Stimulated activated CD4-positive, alpha-beta T cell treated with anti-CD3 and anti-CD28 coated beads, Interleukin-1b, Interleukin-23, amount 100 ng/mL, for 24 hours (primary cell): Measurements from ENCODE around the gene KIR3DL2.
"Not testable (repeated sequence)": the region's sequence is repeated elsewhere in the genome, so short reads cannot be mapped to it uniquely, and the experiment has no call there.

Experiments used
- DNase-seq, 4 experiments: peaks; one replicate each; pipeline ENCODE4 v3.0.0-alpha.2; 2020; ENCODE audit warnings: low read depth in 4 of 4, low spot score in 1 of 4

The KIR3DL2 gene

GRCh38 chr19:54863459-54863858, 13.2 kb downstream of the KIR3DL2 start:
- not testable (repeated sequence) for DNase-seq

- no peak for DNase-seq
Measured at GRCh38 chr19:54871696-54872095, 21.5 kb downstream of the KIR3DL2 start.

GRCh38 chr19:54873990-54874389, 23.7 kb downstream of the KIR3DL2 start, which contains the start of gene FCAR:
TSS of gene FCAR (plus strand) at chr19:54874235. CDS start at chr19:54874290, 55 bp downstream.
- DNase-seq: no peak

- no peak for DNase-seq
Measured at GRCh38 chr19:54875506-54875905, 25.3 kb downstream of the KIR3DL2 start.

GRCh38 chr19:54877471-54877870, 27.2 kb downstream of the KIR3DL2 start:
- no peak for DNase-seq

GRCh38 chr19:54881884-54882283, 31.6 kb downstream of the KIR3DL2 start:
- DNase-seq: no peak

GRCh38 chr19:54882758-54883157, 32.5 kb downstream of the KIR3DL2 start:
- no peak for DNase-seq

- DNase-seq: no peak
Measured at GRCh38 chr19:54883228-54883627, 33.0 kb downstream of the KIR3DL2 start.

- DNase-seq: no peak
Measured at GRCh38 chr19:54888239-54888638, 38.0 kb downstream of the KIR3DL2 start.

- DNase-seq: no peak
Measured at GRCh38 chr19:54889566-54889965, 39.3 kb downstream of the KIR3DL2 start.

GRCh38 chr19:54893406-54893805, 43.2 kb downstream of the KIR3DL2 start:
- no peak for DNase-seq

GRCh38 chr19:54894106-54894505, 43.9 kb downstream of the KIR3DL2 start:
- not testable (repeated sequence) for DNase-seq

GRCh38 chr19:54896036-54896435, 45.8 kb downstream of the KIR3DL2 start:
- DNase-seq: no peak

GRCh38 chr19:54898685-54899084, 48.4 kb downstream of the KIR3DL2 start:
- DNase-seq: not testable (repeated sequence)

- DNase-seq: not testable (repeated sequence)
Measured at GRCh38 chr19:54899646-54900045, 49.4 kb downstream of the KIR3DL2 start.

GRCh38 chr19:54901153-54901552, 50.9 kb downstream of the KIR3DL2 start:
- DNase-seq: not testable (repeated sequence)

- DNase-seq: no peak
Measured at GRCh38 chr19:54902061-54902460, 51.8 kb downstream of the KIR3DL2 start.

- DNase-seq: no peak
Measured at GRCh38 chr19:54903303-54903702, 53.1 kb downstream of the KIR3DL2 start.

- DNase-seq: not testable (repeated sequence)
Measured at GRCh38 chr19:54904261-54904660, 54.0 kb downstream of the KIR3DL2 start.

GRCh38 chr19:54905421-54905802, 55.2 kb downstream of the KIR3DL2 start:
- DNase-seq: no peak

GRCh38 chr19:54905803-54906511, 55.7 kb downstream of the KIR3DL2 start, which contains the start of gene NCR1:
TSS of gene NCR1 (plus strand) at chr19:54906148. CDS start at chr19:54906188, 40 bp downstream.
- no peak for DNase-seq

GRCh38 chr19:54906819-54907218, 56.6 kb downstream of the KIR3DL2 start:
- no peak for DNase-seq

- not testable (repeated sequence) for DNase-seq
Measured at GRCh38 chr19:54907899-54908298, 57.7 kb downstream of the KIR3DL2 start.
